ENCODE results near the gene AFG3L2.

DNA sequence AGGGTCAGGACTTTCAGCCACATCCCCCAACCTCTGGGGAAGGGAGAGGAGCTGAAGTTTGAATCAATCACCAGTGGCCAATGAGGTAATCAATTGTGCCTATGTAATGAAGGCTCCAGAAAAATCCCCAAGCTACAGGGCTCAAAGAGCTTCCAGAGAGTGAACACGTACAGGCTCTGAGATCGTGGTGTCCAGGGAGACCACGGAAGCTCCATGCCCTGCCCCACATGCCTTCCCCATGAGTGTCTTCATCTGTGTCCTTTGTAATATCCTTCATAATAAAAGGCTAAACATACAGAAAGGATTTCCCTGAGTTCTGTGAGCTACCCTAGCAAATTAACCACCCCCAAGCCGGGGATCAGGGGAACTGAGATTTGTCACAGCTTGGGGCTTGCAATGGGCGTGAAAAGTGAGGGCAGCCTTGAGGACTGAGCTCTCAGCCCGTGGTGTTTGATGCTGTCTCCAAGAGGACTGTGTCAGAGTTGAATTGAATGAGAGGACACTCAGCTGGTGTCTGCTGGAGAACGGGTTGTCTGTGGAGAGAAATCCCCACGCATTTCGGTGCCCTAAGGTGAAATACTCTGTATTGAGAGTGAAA lies 94.5 kb downstream of the AFG3L2 start:
- TF ChIP-seq, protein P1, sequence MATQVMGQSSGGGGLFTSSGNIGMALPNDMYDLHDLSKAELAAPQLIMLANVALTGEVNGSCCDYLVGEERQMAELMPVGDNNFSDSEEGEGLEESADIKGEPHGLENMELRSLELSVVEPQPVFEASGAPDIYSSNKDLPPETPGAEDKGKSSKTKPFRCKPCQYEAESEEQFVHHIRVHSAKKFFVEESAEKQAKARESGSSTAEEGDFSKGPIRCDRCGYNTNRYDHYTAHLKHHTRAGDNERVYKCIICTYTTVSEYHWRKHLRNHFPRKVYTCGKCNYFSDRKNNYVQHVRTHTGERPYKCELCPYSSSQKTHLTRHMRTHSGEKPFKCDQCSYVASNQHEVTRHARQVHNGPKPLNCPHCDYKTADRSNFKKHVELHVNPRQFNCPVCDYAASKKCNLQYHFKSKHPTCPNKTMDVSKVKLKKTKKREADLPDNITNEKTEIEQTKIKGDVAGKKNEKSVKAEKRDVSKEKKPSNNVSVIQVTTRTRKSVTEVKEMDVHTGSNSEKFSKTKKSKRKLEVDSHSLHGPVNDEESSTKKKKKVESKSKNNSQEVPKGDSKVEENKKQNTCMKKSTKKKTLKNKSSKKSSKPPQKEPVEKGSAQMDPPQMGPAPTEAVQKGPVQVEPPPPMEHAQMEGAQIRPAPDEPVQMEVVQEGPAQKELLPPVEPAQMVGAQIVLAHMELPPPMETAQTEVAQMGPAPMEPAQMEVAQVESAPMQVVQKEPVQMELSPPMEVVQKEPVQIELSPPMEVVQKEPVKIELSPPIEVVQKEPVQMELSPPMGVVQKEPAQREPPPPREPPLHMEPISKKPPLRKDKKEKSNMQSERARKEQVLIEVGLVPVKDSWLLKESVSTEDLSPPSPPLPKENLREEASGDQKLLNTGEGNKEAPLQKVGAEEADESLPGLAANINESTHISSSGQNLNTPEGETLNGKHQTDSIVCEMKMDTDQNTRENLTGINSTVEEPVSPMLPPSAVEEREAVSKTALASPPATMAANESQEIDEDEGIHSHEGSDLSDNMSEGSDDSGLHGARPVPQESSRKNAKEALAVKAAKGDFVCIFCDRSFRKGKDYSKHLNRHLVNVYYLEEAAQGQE (IDR thresholded peaks at IDR 0.05; ENCODE audit: low read depth): no peak
- TF ChIP-seq, protein P2, sequence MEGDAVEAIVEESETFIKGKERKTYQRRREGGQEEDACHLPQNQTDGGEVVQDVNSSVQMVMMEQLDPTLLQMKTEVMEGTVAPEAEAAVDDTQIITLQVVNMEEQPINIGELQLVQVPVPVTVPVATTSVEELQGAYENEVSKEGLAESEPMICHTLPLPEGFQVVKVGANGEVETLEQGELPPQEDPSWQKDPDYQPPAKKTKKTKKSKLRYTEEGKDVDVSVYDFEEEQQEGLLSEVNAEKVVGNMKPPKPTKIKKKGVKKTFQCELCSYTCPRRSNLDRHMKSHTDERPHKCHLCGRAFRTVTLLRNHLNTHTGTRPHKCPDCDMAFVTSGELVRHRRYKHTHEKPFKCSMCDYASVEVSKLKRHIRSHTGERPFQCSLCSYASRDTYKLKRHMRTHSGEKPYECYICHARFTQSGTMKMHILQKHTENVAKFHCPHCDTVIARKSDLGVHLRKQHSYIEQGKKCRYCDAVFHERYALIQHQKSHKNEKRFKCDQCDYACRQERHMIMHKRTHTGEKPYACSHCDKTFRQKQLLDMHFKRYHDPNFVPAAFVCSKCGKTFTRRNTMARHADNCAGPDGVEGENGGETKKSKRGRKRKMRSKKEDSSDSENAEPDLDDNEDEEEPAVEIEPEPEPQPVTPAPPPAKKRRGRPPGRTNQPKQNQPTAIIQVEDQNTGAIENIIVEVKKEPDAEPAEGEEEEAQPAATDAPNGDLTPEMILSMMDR (IDR thresholded peaks at IDR 0.05 in 2 of 3, conservative IDR thresholded peaks at IDR 0.05 in 1 of 3; ENCODE audit: borderline replicate concordance in 1 of 3, insufficient read depth in 1 of 3, low read depth in 2 of 3, low read length in 2 of 3): no peak
- TF ChIP-seq EZH2 (IDR thresholded peaks at IDR 0.05) (no peak), ATF3 (IDR thresholded peaks at IDR 0.05) (no peak), ZFX (IDR thresholded peaks at IDR 0.05) (no peak), RAD21 (IDR thresholded peaks at IDR 0.05; ENCODE audit: low read depth) (no peak), POLR2AphosphoS5 (IDR thresholded peaks at IDR 0.05; ENCODE audit: low read depth, low read length) (no peak), POLR2A (IDR thresholded peaks at IDR 0.05; ENCODE audit: borderline replicate concordance, extremely low read depth, insufficient read depth, insufficient read length) (no peak), ZNF274 (IDR thresholded peaks at IDR 0.05; ENCODE audit: low read depth, low read length) (no peak), YY1 (IDR thresholded peaks at IDR 0.05; ENCODE audit: extremely low read depth, insufficient replicate concordance, low read depth, low read length) (no peak), JUND (IDR thresholded peaks at IDR 0.05) (no peak), EZH2phosphoT487 (IDR thresholded peaks at IDR 0.05; ENCODE audit: borderline replicate concordance) (no peak), SP1 (IDR thresholded peaks at IDR 0.05; ENCODE audit: low read depth) (no peak), SIN3A (IDR thresholded peaks at IDR 0.05; ENCODE audit: low read depth) (no peak)

Data from HCT116 (cell line).